Cerebellar cortex (tissue), 1 donor: Measurements from ENCODE around the gene HOMER1.

ENCODE experiments used
- DNase-seq: peaks from one replicate; pipeline ENCODE4 v3.0.0-alpha.2; 2015; ENCODE audit warnings: low spot score

HOMER1 gene

GRCh38 chr5:79488775-79489174 lies 25.2 kb downstream of the HOMER1 start:
- DNase-seq: no peak

GRCh38 chr5:79488058-79488457 lies 25.9 kb downstream of the HOMER1 start:
- no peak for DNase-seq

GRCh38 chr5:79487251-79487650 lies 26.7 kb downstream of the HOMER1 start:
- no peak for DNase-seq

- no peak for DNase-seq
Observed at GRCh38 chr5:79486116-79486515, 27.8 kb downstream of the HOMER1 start.

- no peak for DNase-seq
Observed at GRCh38 chr5:79484731-79485130, 29.2 kb downstream of the HOMER1 start.

- DNase-seq: no peak
Observed at GRCh38 chr5:79481574-79481973, 32.4 kb downstream of the HOMER1 start.

GRCh38 chr5:79480991-79481390 lies 32.9 kb downstream of the HOMER1 start:
- DNase-seq: no peak

GRCh38 chr5:79475152-79475466 lies 38.8 kb downstream of the HOMER1 start:
- DNase-seq: no peak

- DNase-seq: no peak
Observed at GRCh38 chr5:79474367-79475151, 39.4 kb downstream of the HOMER1 start.

- no peak for DNase-seq
Observed at GRCh38 chr5:79471556-79471955, 42.4 kb downstream of the HOMER1 start.

- DNase-seq: peak; percentile 46
Observed at GRCh38 chr5:79464695-79465332, 49.1 kb downstream of the HOMER1 start.

GRCh38 chr5:79464278-79464677 lies 49.7 kb downstream of the HOMER1 start:
- no peak for DNase-seq

GRCh38 chr5:79459626-79460025 lies 54.3 kb downstream of the HOMER1 start:
- no peak for DNase-seq

- DNase-seq: no peak
Observed at GRCh38 chr5:79456890-79457583, 56.9 kb downstream of the HOMER1 start.

GRCh38 chr5:79456400-79456799 lies 57.5 kb downstream of the HOMER1 start:
- DNase-seq: no peak

GRCh38 chr5:79454043-79454442 lies 59.9 kb downstream of the HOMER1 start:
- no peak for DNase-seq

GRCh38 chr5:79448336-79448735 lies 65.6 kb downstream of the HOMER1 start:
- DNase-seq: no peak

- no peak for DNase-seq
Observed at GRCh38 chr5:79436821-79437220, 77.1 kb downstream of the HOMER1 start.

- DNase-seq: no peak
Observed at GRCh38 chr5:79436224-79436623, 77.7 kb downstream of the HOMER1 start.

- DNase-seq: no peak
Observed at GRCh38 chr5:79430196-79430595, 83.7 kb downstream of the HOMER1 start.

GRCh38 chr5:79423296-79423695 lies 90.6 kb downstream of the HOMER1 start:
- DNase-seq: no peak

GRCh38 chr5:79420248-79420647 lies 93.7 kb downstream of the HOMER1 start:
- no peak for DNase-seq

- DNase-seq: no peak
Observed at GRCh38 chr5:79418276-79418675, 95.7 kb downstream of the HOMER1 start.
